Measurements from ENCODE around the gene SLC38A6. TPM values are rescaled to one million over a fixed set of nuclear protein-coding genes. Genes with fewer than 3 reads are reported as not detected.

The SLC38A6 gene
- total and polyA plus RNA-seq, 2 of the 13 experiments (the other 11 are each of a cell fraction or from before 2014, with no cell fraction given): 6.9 to 22.1 TPM

GRCh38 chr14:60980811-60981632 lies at the start of gene SLC38A6, which contains the start of gene TRMT5 (continued):
- TF ChIP-seq ETV5 (CRISPR knock-in tag; IDR thresholded peaks at IDR 0.05; ENCODE audit: borderline replicate concordance) (peak; percentile 64), HHEX (CRISPR knock-in tag; IDR thresholded peaks at IDR 0.05) (no peak), ZNF3 (CRISPR knock-in tag; IDR thresholded peaks at IDR 0.05) (no peak), ZNF256 (CRISPR knock-in tag; conservative IDR thresholded peaks at IDR 0.05) (no peak), EP300 (IDR thresholded peaks at IDR 0.05; ENCODE audit: low read depth in 2 of 2, low read length in 2 of 2) (peak; percentile 16 to 43; a peak in 2 of 4 replicates), EP300 (CRISPR knock-in tag; IDR thresholded peaks at IDR 0.05; ENCODE audit: borderline replicate concordance) (no peak), ZNF788 (CRISPR knock-in tag; IDR thresholded peaks at IDR 0.05; ENCODE audit: borderline replicate concordance) (peak; percentile 87; the same call in 1 of the 2 replicates), THRA (CRISPR knock-in tag; IDR thresholded peaks at IDR 0.05; ENCODE audit: borderline replicate concordance) (peak; percentile 55; the same call in 1 of the 2 replicates), ZNF274 (CRISPR knock-in tag; IDR thresholded peaks at IDR 0.05) (0 out of 2 replicates have a peak, but pooled peaks have one; percentile 51), LRRFIP1 (CRISPR knock-in tag; conservative IDR thresholded peaks at IDR 0.05) (no peak), TIGD3 (CRISPR knock-in tag; IDR thresholded peaks at IDR 0.05; ENCODE audit: borderline replicate concordance) (no peak), DMAP1 (CRISPR knock-in tag; IDR thresholded peaks at IDR 0.05) (peak; percentile 95), HNRNPUL1 (IDR thresholded peaks at IDR 0.05; ENCODE audit: low read depth, low read length) (no peak), IKZF5 (CRISPR knock-in tag; IDR thresholded peaks at IDR 0.05) (peak; percentile 80), ZNF577 (CRISPR knock-in tag; IDR thresholded peaks at IDR 0.05; ENCODE audit: borderline replicate concordance, low read depth) (no peak), BCL6 (CRISPR knock-in tag; IDR thresholded peaks at IDR 0.05) (peak; percentile 35), ADNP (CRISPR knock-in tag; IDR thresholded peaks at IDR 0.05) (no peak), NKX3-1 (CRISPR knock-in tag; IDR thresholded peaks at IDR 0.05) (peak; percentile 37; the same call in 1 of the 2 replicates), SNAI1 (CRISPR knock-in tag; IDR thresholded peaks at IDR 0.05; ENCODE audit: borderline replicate concordance) (no peak), SOX13 (IDR thresholded peaks at IDR 0.05) (no peak), SOX13 (CRISPR knock-in tag; conservative IDR thresholded peaks at IDR 0.05 in 1 of 2, IDR thresholded peaks at IDR 0.05 in 1 of 2) (peak in 1 of 2 experiments; percentile 24; a peak in 1 of 4 replicates), ZNF205 (CRISPR knock-in tag; IDR thresholded peaks at IDR 0.05) (no peak), CREB1 (IDR thresholded peaks at IDR 0.05) (peak; percentile 99), CREB1 (CRISPR knock-in tag; IDR thresholded peaks at IDR 0.05) (peak; percentile 100), CREM (IDR thresholded peaks at IDR 0.05) (peak; percentile 99), CREM (CRISPR knock-in tag; IDR thresholded peaks at IDR 0.05) (peak; percentile 92)

Data from HepG2 (cell line).